ENCODE results near the gene SV2C.

Gene SV2C

GRCh38 chr5:76106149-76106548, 23.0 kb downstream of the SV2C start:
- no peak for DNase-seq

GRCh38 chr5:76111477-76112174, 28.4 kb downstream of the SV2C start:
- DNase-seq, result no peak

GRCh38 chr5:76113103-76113502, 29.9 kb downstream of the SV2C start:
- DNase-seq, result no peak

- no peak for DNase-seq
Measured at GRCh38 chr5:76114179-76114851, 31.1 kb downstream of the SV2C start.

- DNase-seq, result no peak
Measured at GRCh38 chr5:76125346-76125745, 42.2 kb downstream of the SV2C start.

GRCh38 chr5:76125888-76126287, 42.7 kb downstream of the SV2C start:
- no peak for DNase-seq

GRCh38 chr5:76134003-76134402, 50.8 kb downstream of the SV2C start:
- no peak for DNase-seq

- no peak for DNase-seq
Measured at GRCh38 chr5:76134646-76135045, 51.5 kb downstream of the SV2C start.

- no peak for DNase-seq
Measured at GRCh38 chr5:76137887-76138542, 54.8 kb downstream of the SV2C start.

GRCh38 chr5:76143884-76144283, 60.7 kb downstream of the SV2C start:
- no peak for DNase-seq

GRCh38 chr5:76144513-76145274, 61.5 kb downstream of the SV2C start:
- DNase-seq, result no peak

GRCh38 chr5:76145945-76146344, 62.8 kb downstream of the SV2C start:
- no peak for DNase-seq

- DNase-seq, result no peak
Measured at GRCh38 chr5:76149636-76150035, 66.5 kb downstream of the SV2C start.

- DNase-seq, result no peak
Measured at GRCh38 chr5:76152161-76152560, 69.0 kb downstream of the SV2C start.

- DNase-seq, result no peak
Measured at GRCh38 chr5:76152700-76153099, 69.5 kb downstream of the SV2C start.

GRCh38 chr5:76153271-76153670, 70.1 kb downstream of the SV2C start:
- no peak for DNase-seq

- no peak for DNase-seq
Measured at GRCh38 chr5:76154009-76154690, 71.0 kb downstream of the SV2C start.

- DNase-seq, result no peak
Measured at GRCh38 chr5:76155536-76155935, 72.4 kb downstream of the SV2C start.

GRCh38 chr5:76162335-76162734, 79.2 kb downstream of the SV2C start:
- no peak for DNase-seq

GRCh38 chr5:76163111-76163628, 80.0 kb downstream of the SV2C start:
- DNase-seq, result no peak

GRCh38 chr5:76165029-76165428, 81.8 kb downstream of the SV2C start:
- no peak for DNase-seq

- no peak for DNase-seq
Measured at GRCh38 chr5:76165711-76166374, 82.7 kb downstream of the SV2C start.

Measured in SIG-M5 (cell line).